Fibroblast of lung (primary cell): Measurements from ENCODE around the gene IL27RA.
"Not testable (repeated sequence)": the region's sequence is repeated elsewhere in the genome, so short reads cannot be mapped to it uniquely, and the experiment has no call there.

Experiments
- EZH2 ChIP-seq: IDR thresholded peaks from 2 replicates; pipeline ENCODE4 v1.5.1; 2012; ENCODE audit warnings: low read length, control low read depth, mild to moderate bottlenecking; ENCODE audit errors: missing control alignments
- TF ChIP-seq, protein P1 (sequence below), 2 donors: IDR thresholded peaks in 1 of 2; conservative IDR thresholded peaks in 1 of 2; 1 replicate in 1 of 2; 2 replicates in 1 of 2; pipeline ENCODE4 v1.5.1; 2011 to 2012; ENCODE audit warnings: low read length in 2 of 2, control low read depth in 1 of 2, inconsistent platforms in 1 of 2, low read depth in 1 of 2, mild to moderate bottlenecking in 1 of 2

DNA sequence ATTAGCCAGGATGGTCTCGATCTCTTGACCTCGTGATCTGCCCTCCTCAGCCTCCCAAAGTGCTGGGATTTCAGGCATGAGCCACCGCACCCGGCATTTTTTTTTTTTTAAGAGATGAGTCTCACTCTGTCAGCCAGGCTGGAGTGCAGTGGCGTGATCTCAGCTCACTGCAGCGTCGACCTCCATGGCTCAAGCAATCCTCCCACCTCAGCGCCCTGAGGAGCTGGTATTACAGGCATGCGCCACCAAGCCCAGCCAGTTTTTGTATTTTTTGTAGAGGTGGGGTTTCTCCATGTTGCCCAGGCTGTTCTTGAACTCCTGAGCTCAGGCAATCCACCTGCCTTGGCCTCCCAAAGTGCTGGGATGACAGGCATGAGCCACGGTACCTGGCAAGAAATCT is 16.3 kb downstream of the IL27RA start:
- not testable (repeated sequence) for TF ChIP-seq EZH2
- TF ChIP-seq, protein P1, sequence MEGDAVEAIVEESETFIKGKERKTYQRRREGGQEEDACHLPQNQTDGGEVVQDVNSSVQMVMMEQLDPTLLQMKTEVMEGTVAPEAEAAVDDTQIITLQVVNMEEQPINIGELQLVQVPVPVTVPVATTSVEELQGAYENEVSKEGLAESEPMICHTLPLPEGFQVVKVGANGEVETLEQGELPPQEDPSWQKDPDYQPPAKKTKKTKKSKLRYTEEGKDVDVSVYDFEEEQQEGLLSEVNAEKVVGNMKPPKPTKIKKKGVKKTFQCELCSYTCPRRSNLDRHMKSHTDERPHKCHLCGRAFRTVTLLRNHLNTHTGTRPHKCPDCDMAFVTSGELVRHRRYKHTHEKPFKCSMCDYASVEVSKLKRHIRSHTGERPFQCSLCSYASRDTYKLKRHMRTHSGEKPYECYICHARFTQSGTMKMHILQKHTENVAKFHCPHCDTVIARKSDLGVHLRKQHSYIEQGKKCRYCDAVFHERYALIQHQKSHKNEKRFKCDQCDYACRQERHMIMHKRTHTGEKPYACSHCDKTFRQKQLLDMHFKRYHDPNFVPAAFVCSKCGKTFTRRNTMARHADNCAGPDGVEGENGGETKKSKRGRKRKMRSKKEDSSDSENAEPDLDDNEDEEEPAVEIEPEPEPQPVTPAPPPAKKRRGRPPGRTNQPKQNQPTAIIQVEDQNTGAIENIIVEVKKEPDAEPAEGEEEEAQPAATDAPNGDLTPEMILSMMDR (conservative IDR thresholded peaks at IDR 0.05 in 1 of 2, IDR thresholded peaks at IDR 0.05 in 1 of 2; ENCODE audit: low read depth in 1 of 2, low read length in 2 of 2) = not testable (repeated sequence)
